ENCODE results near the gene HDAC4. TPM values are rescaled to one million over a fixed set of nuclear protein-coding genes. Genes with fewer than 3 reads are reported as not detected.

The HDAC4 gene
- total RNA-seq, 4 donors from 2014 or later = 24.8 to 82.9 (median 41.3) TPM

DNA sequence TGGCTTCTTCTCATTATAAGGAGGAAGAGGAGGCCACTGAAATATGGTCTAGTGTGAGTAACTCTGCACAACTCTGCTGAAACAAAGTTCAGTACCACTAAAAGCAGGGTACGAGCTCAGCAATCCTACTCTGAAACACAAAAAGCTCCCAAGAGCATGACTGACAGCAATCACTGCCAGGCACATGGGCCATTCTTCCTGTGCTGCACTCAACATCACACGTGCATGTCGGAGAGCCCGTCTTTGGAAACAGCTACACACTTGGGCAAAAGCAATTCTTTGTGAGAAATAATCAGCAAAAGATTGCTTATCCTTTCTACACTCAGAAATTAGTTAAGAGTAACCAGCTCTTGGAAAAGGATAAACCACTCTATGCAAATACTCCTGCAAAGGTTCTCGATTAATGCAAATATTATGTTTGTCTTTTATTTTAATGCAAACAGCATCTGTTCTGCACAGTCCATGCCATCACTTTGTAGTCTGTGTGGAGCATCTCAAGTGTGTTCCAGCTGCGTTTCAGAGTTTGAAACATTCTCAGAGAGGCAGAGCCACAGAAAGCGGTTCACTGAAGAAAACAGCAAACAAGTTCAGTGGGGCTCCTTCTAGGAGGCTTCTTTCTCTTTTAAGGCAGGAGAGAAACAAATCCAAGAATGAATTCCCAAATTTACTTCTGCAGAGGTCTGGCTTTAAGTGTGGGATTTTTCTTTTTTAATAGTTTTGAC is 145.0 kb downstream of the HDAC4 start:
- TF ChIP-seq CTCF (IDR thresholded peaks at IDR 0.05; ENCODE audit: low read depth) = no peak

DNA sequence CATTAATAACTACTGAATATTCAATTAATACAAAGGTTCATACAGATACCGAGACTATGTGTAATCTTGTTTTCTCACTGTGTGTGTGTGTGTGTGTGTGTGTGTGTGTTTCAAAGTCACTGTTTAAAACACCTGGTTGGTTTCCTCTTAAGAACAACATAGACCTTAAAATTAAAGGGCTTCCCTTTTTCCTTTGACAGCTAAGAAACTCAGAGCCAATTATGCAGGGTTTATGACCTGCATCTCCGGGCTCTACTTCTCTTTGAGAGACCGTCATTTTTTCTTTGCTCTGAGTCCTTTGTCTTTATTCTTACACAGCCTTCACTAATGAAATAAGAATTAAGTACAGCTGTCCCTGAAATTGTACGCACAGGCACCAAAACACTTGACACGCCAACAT is 145.6 kb downstream of the HDAC4 start:
- TF ChIP-seq CTCF (IDR thresholded peaks at IDR 0.05; ENCODE audit: low read depth) = no peak

DNA sequence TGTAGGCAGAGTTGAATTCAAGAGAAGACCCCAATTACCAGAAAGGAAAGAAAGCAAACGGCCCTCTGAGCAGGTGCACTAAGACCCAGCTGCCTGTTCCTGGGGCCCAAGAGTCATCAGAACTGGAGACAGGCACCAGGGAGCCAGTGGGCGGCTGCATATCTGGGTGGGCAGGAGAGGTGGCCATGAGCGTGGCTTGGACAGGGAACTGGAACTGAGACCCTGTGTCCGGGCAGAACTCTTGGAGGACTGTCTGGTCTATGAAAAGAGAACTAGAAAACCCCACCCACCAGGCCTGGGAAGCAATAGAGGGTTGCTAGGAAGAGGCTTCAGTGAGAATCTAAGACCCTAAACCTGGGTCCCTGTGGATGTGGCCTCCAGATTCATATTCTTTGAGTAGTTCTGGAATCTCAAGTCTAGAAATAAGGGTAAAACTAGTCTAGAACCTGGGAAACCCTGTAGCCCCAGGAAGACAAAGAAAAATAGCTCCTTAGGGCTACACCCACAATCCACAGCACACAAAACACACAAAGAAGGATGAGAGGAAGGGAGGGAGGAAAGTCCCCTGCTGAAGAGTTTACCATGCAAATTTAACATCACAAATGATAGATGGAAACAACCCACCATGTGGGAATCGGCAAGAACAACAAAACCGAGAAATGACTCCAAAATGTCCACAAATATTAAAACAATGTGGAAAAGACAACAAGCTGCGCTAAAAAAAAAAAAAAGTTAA is 147.0 kb downstream of the HDAC4 start:
- no peak for TF ChIP-seq CTCF (IDR thresholded peaks at IDR 0.05; ENCODE audit: low read depth)

DNA sequence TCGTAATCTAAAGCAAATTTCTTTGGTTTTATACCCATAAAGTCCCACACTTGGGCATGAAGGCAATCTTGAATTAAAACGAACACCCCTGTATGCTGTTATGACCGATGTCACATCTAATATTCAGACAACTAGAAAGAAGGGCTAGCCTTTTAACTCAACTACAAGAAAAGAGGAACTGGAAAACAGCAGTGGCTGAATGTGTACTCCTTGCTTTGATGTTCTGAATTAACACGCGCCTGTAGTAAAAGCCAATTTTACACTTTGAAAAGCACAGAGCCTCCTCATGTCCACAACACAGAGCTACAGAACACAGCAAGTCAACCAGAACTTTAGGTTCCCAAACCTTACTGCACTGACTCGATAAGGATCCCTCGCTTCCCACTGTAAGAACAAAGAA is 147.6 kb downstream of the HDAC4 start:
- no peak for TF ChIP-seq CTCF (IDR thresholded peaks at IDR 0.05; ENCODE audit: low read depth)

GRCh38 chr2:239252801-239253200 is 148.0 kb downstream of the HDAC4 start:
- no peak for TF ChIP-seq CTCF (IDR thresholded peaks at IDR 0.05; ENCODE audit: low read depth)

- TF ChIP-seq CTCF (IDR thresholded peaks at IDR 0.05; ENCODE audit: low read depth) = no peak
Measured at GRCh38 chr2:239252393-239252792, 148.4 kb downstream of the HDAC4 start.

GRCh38 chr2:239251971-239252370 is 148.8 kb downstream of the HDAC4 start:
- no peak for TF ChIP-seq CTCF (IDR thresholded peaks at IDR 0.05; ENCODE audit: low read depth)

Data from subcutaneous adipose tissue (tissue), 4 donors.